Measurements from ENCODE around the gene IL22RA1.

DNA sequence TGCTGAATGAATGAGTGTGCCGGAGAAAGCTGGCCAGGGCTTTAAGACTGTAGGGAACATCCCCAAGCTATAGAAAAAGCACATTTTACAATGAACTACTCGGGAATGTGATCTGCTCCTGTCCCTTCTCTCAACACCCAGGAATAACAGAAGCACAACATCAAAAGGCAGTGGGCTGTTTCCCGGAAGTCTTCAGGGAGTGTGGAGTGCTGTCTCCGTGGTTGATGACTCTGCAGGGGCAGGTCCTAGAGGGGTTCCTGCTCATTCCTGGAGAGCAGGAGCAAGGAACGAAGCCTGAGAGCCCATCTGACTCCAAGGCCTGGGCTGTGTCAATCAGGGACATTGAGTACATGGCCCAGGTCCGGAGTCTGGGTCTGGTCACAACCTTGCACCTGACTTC lies 4.9 kb upstream of the IL22RA1 start:
- TF ChIP-seq, protein P1, sequence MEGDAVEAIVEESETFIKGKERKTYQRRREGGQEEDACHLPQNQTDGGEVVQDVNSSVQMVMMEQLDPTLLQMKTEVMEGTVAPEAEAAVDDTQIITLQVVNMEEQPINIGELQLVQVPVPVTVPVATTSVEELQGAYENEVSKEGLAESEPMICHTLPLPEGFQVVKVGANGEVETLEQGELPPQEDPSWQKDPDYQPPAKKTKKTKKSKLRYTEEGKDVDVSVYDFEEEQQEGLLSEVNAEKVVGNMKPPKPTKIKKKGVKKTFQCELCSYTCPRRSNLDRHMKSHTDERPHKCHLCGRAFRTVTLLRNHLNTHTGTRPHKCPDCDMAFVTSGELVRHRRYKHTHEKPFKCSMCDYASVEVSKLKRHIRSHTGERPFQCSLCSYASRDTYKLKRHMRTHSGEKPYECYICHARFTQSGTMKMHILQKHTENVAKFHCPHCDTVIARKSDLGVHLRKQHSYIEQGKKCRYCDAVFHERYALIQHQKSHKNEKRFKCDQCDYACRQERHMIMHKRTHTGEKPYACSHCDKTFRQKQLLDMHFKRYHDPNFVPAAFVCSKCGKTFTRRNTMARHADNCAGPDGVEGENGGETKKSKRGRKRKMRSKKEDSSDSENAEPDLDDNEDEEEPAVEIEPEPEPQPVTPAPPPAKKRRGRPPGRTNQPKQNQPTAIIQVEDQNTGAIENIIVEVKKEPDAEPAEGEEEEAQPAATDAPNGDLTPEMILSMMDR (IDR thresholded peaks at IDR 0.05), result no peak
- TF ChIP-seq POLR2A (IDR thresholded peaks at IDR 0.05), result no peak
